HepG2 (cell line): ENCODE results near the gene ADAT3. TPM values are rescaled to one million over a fixed set of nuclear protein-coding genes. Genes with fewer than 3 reads are reported as not detected.

Experiments used
- AGO1 ChIP-seq: fragments of 200-400 bp; formaldehyde crosslinking; IDR thresholded peaks from 2 replicates; pipeline ENCODE4 v1.6.1; 2017; ENCODE audit warnings: mild to moderate bottlenecking, low read depth, low read length, moderate library complexity; ENCODE audit not compliant: poor library complexity, severe bottlenecking
- FOXC1 ChIP-seq: sonication (generic); formaldehyde crosslinking; IDR thresholded peaks from 2 replicates; pipeline ENCODE4 v1.8.0; 2022; ENCODE audit warnings: mild to moderate bottlenecking, missing genetic modification reagents, borderline replicate concordance
- GATAD1 ChIP-seq: IDR thresholded peaks from 2 replicates; pipeline ENCODE4 v1.6.1; 2016; ENCODE audit warnings: missing genetic modification reagents, missing compliant biosample characterization
- JARID2 ChIP-seq: sonication (generic); formaldehyde crosslinking; IDR thresholded peaks from 2 replicates; pipeline ENCODE4 v1.8.1; 2023; ENCODE audit warnings: missing genetic modification reagents, inconsistent platforms; ENCODE audit not compliant: insufficient replicate concordance
- MAF1 ChIP-seq: sonication (generic); formaldehyde crosslinking; IDR thresholded peaks from 2 replicates; pipeline ENCODE4 v1.5.0; 2020; ENCODE audit warnings: missing genetic modification reagents, borderline replicate concordance
- MBNL3 ChIP-seq: fragments of 250-450 bp; sonication (Bioruptor Pico); conservative IDR thresholded peaks from 2 replicates; pipeline ENCODE4 v1.8.0; 2022; ENCODE audit warnings: mild to moderate bottlenecking, inconsistent platforms
- NCOA1 ChIP-seq: sonication (generic); formaldehyde crosslinking; IDR thresholded peaks from 2 replicates; pipeline ENCODE4 v1.9.0; 2021; ENCODE audit warnings: missing genetic modification reagents
- NCOA5 ChIP-seq: sonication (generic); formaldehyde crosslinking; IDR thresholded peaks from 2 replicates; pipeline ENCODE4 v1.4.0; 2020; ENCODE audit warnings: missing genetic modification reagents
- POLR2AphosphoS5 ChIP-seq: IDR thresholded peaks from 2 replicates; pipeline ENCODE4 v1.6.1; 2012; ENCODE audit warnings: low read depth, low read length
- RORA ChIP-seq: sonication (generic); formaldehyde crosslinking; IDR thresholded peaks from 2 replicates; pipeline ENCODE4 v1.5.0; 2020; ENCODE audit warnings: mild to moderate bottlenecking, missing genetic modification reagents, moderate library complexity
- SETDB1 ChIP-seq: sonication (generic); formaldehyde crosslinking; IDR thresholded peaks from 2 replicates; pipeline ENCODE4 v1.5.1; 2020; ENCODE audit warnings: missing genetic modification reagents, mild to moderate bottlenecking, borderline replicate concordance
- THAP8 ChIP-seq: sonication (generic); formaldehyde crosslinking; IDR thresholded peaks from 2 replicates; pipeline ENCODE4 v1.5.1; 2020; ENCODE audit warnings: missing genetic modification reagents, mild to moderate bottlenecking, borderline replicate concordance
- ZNF609 ChIP-seq: sonication (generic); formaldehyde crosslinking; IDR thresholded peaks from 2 replicates; pipeline ENCODE4 v1.4.0; 2020; ENCODE audit warnings: mild to moderate bottlenecking, missing genetic modification reagents, borderline replicate concordance
- ZNF746 ChIP-seq: sonication (generic); formaldehyde crosslinking; IDR thresholded peaks from 2 replicates; pipeline ENCODE4 v1.8.0; 2022; ENCODE audit warnings: mild to moderate bottlenecking, missing genetic modification reagents
- ZNF761 ChIP-seq: sonication (generic); formaldehyde crosslinking; conservative IDR thresholded peaks from 2 replicates; pipeline ENCODE4 v1.4.0; 2020; ENCODE audit warnings: mild to moderate bottlenecking, missing genetic modification reagents
- polyA plus RNA-seq, 8 experiments: library from polyadenylated mRNA; depleted of rRNA in 3 of 8; stranded (reverse) in 7 of 8; unstranded in 1 of 8; fragments of >200 nt; fragmentation: Illumina TruSeq in 4 of 8; extraction: Trizol in 4 of 8; gene quantifications; 2 replicates each; pipeline versions ENCODE4 v1.2.1 to v1.2.3, GENCODE V29; 2011 to 2016; ENCODE audit warnings: low read depth in 4 of 8, missing spikeins in 1 of 8, mixed read lengths in 1 of 8; ENCODE audit not compliant: insufficient read depth in 1 of 8
- total RNA-seq, 5 experiments: library from RNA; depleted of rRNA; stranded (reverse); fragments of >200 nt; fragmentation: Illumina TruSeq; extraction: Trizol; gene quantifications; 2 replicates each; pipeline ENCODE4 v1.2.3, GENCODE V29; 2016; ENCODE audit warnings: low read depth in 1 of 5
- TF ChIP-seq, protein P1 (sequence below): IDR thresholded peaks from 2 replicates; pipeline ENCODE4 v1.6.1; 2016; ENCODE audit warnings: missing biosample characterization, missing genetic modification reagents, low read depth
- TF ChIP-seq, protein P2 (sequence below): sonication (generic); formaldehyde crosslinking; IDR thresholded peaks from 2 replicates; pipeline ENCODE4 v1.4.0; 2020; ENCODE audit warnings: missing genetic modification reagents; ENCODE audit errors: not compliant biosample characterization
- TF ChIP-seq, protein P3 (sequence below): sonication (generic); formaldehyde crosslinking; IDR thresholded peaks from 2 replicates; pipeline ENCODE4 v1.5.0; 2020; ENCODE audit warnings: mild to moderate bottlenecking, missing genetic modification reagents

Gene ADAT3
- total and polyA plus RNA-seq, 2 of the 13 experiments (the other 11 are each of a cell fraction or from before 2014, with no cell fraction given) = 0.95 to 3.5 TPM

DNA sequence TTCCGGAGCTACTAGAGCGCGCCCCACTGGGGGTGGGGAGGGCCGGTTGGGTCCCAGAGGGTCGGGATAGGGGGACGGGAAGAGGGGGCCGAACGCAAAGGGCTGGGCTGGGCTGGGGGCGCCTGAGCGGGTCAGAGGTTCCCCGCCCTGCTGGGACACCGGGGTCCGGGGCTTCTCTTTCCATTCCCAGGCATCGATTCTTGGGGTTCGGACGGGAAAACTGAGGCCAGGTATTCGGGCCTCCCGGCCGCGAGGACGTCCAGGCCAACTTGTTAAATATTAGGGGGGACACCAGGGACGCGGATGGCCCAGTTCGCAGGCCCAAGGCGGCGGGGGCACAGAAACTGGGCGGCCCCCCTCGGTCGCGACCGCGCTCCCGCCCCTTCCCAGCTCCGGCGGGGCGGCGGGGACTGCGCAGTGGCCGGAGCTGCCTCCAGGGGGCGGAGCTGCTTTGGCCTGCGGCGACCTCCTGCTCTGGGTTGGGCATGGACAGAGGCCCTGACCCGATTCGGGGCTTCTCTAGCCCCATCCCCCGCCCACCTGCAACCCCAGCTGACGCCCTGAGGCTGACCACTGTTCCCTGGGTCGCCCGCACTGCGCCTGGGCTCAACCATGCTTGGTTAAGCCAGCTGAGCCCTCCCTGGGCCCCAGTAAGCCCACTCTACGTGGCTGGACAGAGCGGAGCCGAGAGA is 40.6 kb upstream of the ADAT3 start (continued):
- TF ChIP-seq NCOA1 (CRISPR knock-in tag) (0 out of 2 replicates have a peak, but pooled peaks have one; percentile 54), RORA (CRISPR knock-in tag) (no peak), POLR2AphosphoS5 (no peak; the same call in 1 of the 2 replicates), FOXC1 (CRISPR knock-in tag) (no peak; the same call in 1 of the 2 replicates), GATAD1 (CRISPR knock-in tag) (peak; percentile 58; the same call in 1 of the 2 replicates), ZNF761 (CRISPR knock-in tag) (no peak), JARID2 (no peak), NCOA5 (CRISPR knock-in tag) (no peak), ZNF746 (CRISPR knock-in tag) (no peak; the same call in 1 of the 2 replicates), SETDB1 (CRISPR knock-in tag) (no peak), ZNF609 (CRISPR knock-in tag) (0 out of 2 replicates have a peak, but pooled peaks have one; percentile 10), THAP8 (CRISPR knock-in tag) (no peak; the same call in 1 of the 2 replicates), MAF1 (CRISPR knock-in tag) (no peak), MBNL3 (CRISPR knock-in tag) (no peak), AGO1 (peak; percentile 51)
- TF ChIP-seq, protein P1, sequence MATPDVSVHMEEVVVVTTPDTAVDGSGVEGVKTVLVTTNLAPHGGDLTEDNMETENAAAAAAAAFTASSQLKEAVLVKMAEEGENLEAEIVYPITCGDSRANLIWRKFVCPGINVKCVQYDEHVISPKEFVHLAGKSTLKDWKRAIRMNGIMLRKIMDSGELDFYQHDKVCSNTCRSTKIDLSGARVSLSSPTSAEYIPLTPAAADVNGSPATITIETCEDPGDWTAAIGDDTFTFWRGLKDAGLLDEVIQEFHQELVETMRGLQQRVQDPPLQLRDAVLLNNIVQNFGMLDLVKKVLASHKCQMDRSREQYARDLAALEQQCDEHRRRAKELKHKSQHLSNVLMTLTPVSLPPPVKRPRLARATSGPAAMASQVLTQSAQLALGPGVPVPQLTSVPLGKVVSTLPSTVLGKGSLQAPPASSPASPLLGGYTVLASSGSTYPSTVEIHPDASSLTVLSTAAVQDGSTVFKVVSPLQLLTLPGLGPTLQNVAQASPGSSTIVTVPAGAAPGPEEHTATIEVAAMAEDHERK (CRISPR knock-in tag) = no peak
- TF ChIP-seq, protein P2, sequence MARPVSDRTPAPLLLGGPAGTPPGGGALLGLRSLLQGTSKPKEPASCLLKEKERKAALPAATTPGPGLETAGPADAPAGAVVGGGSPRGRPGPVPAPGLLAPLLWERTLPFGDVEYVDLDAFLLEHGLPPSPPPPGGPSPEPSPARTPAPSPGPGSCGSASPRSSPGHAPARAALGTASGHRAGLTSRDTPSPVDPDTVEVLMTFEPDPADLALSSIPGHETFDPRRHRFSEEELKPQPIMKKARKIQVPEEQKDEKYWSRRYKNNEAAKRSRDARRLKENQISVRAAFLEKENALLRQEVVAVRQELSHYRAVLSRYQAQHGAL (CRISPR knock-in tag) = no peak
- TF ChIP-seq, protein P3, sequence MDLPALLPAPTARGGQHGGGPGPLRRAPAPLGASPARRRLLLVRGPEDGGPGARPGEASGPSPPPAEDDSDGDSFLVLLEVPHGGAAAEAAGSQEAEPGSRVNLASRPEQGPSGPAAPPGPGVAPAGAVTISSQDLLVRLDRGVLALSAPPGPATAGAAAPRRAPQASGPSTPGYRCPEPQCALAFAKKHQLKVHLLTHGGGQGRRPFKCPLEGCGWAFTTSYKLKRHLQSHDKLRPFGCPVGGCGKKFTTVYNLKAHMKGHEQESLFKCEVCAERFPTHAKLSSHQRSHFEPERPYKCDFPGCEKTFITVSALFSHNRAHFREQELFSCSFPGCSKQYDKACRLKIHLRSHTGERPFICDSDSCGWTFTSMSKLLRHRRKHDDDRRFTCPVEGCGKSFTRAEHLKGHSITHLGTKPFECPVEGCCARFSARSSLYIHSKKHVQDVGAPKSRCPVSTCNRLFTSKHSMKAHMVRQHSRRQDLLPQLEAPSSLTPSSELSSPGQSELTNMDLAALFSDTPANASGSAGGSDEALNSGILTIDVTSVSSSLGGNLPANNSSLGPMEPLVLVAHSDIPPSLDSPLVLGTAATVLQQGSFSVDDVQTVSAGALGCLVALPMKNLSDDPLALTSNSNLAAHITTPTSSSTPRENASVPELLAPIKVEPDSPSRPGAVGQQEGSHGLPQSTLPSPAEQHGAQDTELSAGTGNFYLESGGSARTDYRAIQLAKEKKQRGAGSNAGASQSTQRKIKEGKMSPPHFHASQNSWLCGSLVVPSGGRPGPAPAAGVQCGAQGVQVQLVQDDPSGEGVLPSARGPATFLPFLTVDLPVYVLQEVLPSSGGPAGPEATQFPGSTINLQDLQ (CRISPR knock-in tag) = no peak; the same call in 1 of the 2 replicates
